ENCODE data around the gene STH.

GRCh38 chr17:45971698-45972141, 27.3 kb upstream of the STH start:
- TF ChIP-seq CTCF (IDR thresholded peaks at IDR 0.05; ENCODE audit: low read length) (no peak), EZH2phosphoT487 (IDR thresholded peaks at IDR 0.05; ENCODE audit: low read length) (no peak)
